GM10266 (cell line): ENCODE results near the gene STK38L.
"Not testable (repeated sequence)": the region's sequence is repeated elsewhere in the genome, so short reads cannot be mapped to it uniquely, and the experiment has no call there.

Source experiments
- DNase-seq: peaks from one replicate; pipeline ENCODE4 v3.0.0; 2012; ENCODE audit errors: extremely low spot score
- TF ChIP-seq, protein P1 (sequence below): IDR thresholded peaks from 2 replicates; pipeline ENCODE4 v1.5.1; 2012; ENCODE audit warnings: mild to moderate bottlenecking, low read depth; ENCODE audit not compliant: control insufficient read depth, insufficient read depth; ENCODE audit errors: missing control alignments

Gene STK38L

DNA sequence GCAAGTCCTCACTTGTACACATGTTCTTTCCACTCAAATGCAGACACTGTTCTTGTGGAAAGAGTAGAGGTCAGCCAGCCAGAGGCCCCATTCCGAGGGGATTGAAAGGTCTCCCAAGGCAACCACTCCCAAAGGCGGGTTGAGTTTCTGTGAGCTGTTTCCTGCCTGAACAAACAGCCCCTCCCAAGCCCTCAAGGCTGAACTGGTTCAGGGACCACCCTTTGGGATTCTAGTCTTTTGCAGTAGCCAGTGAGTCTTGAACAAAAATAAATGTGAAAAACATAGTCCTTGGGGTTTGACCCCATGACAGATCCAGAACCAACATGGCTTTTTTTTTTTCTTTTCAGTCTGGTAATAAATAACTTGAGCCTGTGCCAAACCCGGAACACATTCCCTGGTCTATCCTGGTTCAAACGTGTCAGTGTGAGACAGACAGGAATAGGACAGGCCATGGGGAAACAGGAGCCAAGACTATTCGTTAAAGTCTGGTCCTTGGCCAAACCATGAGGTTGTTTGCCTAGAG lies 17.6 kb upstream of the STK38L start:
- DNase-seq: no peak
- TF ChIP-seq, protein P1, sequence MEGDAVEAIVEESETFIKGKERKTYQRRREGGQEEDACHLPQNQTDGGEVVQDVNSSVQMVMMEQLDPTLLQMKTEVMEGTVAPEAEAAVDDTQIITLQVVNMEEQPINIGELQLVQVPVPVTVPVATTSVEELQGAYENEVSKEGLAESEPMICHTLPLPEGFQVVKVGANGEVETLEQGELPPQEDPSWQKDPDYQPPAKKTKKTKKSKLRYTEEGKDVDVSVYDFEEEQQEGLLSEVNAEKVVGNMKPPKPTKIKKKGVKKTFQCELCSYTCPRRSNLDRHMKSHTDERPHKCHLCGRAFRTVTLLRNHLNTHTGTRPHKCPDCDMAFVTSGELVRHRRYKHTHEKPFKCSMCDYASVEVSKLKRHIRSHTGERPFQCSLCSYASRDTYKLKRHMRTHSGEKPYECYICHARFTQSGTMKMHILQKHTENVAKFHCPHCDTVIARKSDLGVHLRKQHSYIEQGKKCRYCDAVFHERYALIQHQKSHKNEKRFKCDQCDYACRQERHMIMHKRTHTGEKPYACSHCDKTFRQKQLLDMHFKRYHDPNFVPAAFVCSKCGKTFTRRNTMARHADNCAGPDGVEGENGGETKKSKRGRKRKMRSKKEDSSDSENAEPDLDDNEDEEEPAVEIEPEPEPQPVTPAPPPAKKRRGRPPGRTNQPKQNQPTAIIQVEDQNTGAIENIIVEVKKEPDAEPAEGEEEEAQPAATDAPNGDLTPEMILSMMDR: no peak

DNA sequence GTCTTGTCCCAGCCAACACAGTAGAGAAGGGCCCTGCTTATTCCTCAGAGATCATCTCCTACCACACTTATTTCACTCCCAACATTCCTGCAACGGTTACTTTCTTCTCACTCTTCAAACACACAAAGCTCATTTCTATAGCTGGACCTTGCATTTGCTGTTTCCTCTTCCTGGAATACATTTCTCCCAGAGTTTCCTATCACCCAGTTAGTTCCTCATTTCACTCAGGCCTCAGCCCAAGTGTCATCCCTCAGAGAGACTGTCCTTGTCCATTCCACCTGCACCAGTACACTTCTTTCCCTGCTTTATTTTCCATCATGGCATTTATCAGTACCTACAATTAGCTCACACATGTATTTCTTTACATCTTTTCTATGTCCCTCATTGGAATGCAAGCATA lies 14.7 kb upstream of the STK38L start:
- TF ChIP-seq, protein P1: no peak
- DNase-seq: no peak

DNA sequence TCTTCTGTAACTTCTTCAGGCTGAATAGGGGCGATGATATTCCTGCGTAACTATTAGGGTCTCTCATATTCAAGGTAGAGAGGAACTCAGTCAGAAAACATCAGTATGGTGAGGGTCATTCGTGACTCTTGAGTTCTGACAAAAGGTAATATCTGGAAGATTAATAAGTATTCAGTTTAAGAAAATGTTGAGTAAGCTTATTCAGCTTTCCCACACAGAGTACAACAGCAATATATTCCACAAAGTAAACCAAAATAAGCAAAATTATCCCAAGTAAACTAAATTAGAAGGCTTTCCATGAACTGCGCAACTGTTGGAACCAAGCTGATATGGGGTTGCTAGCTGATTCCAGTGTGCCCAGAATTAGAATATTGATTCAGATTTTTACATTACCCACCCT lies 12.7 kb upstream of the STK38L start:
- DNase-seq: not testable (repeated sequence)

DNA sequence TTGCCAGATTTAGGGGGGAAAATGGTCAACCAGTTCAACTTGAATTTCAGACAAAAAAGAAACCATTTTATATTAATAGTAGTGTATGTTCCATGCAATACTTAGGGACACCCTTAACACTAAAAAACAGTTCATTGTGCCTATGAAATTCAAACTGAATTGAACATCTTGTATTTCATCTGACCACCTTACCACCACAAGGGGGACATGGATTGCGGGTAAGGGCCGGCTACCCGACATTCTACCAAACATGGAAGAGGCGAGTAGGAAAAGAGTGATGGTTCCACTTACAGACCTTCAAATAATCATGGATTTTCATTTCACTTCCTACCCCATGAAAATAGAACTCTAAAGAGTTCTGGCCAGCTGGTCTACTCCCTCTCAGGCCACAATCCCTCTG lies 10.3 kb upstream of the STK38L start:
- TF ChIP-seq, protein P1: no peak
- no peak for DNase-seq

DNA sequence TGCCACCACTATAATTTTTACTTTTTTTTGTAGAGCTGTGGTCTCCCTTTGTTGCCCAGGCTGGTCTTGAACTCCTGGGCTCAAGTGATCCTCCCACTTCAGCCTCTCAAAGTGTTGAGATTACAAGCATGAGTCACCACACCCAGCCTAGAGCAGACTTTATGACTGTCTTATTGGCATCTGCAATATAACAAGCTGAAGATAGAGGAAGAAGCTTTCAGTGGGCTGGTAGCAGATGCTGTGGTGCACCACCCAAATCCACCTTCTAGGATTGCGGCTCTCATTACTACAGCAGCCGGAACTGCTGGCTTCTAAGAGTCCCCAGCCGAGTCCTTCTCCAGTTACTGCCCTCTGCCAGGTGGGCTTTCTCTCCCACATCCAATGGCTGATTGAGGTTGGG lies 7.6 kb upstream of the STK38L start:
- TF ChIP-seq, protein P1: no peak
- no peak for DNase-seq

DNA sequence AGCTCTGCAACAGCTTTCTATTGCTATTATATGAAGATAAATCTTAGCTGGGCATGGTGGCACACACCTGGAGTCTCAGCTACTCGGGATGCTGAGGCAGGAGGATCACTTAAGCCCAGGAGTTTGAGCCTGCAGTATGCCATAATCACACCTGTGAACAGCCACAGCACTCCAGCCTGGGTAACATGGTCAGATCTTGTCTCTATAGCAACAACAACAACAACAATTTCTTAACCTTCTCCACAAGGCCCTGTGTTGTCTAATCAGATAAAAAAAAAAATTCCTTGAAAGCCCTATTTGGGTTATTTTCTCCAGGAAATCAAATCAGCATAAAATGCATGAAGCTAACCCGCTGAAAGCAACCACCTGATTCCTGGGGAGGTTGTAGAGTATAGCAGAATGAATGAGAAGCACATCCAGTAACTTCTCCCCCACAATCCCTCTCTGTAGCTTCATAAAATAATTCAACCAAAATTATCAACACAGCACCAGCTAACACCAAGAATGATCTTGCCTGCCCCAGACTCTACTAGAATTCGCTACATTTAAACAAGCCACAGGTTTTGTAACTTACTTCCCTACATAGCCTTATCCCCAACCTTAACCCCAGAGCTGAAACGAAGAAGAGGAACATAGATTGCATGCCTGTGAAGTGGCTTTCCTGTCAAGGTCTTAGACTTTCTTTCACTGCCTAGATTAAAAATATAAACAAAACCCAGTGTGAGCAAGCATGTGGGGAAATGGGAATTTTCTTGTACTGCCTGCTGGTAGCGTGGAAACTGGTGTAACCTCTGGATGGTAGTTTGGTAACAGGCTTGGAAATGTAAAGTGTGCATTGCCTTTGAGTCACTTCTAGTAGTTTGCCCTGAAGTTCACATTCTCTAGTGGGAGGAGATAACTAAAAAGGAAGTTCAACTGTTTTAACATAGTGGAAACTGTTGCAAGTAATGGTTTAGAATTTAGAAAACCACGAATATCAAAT lies 6.0 kb upstream of the STK38L start:
- TF ChIP-seq, protein P1: no peak

DNA sequence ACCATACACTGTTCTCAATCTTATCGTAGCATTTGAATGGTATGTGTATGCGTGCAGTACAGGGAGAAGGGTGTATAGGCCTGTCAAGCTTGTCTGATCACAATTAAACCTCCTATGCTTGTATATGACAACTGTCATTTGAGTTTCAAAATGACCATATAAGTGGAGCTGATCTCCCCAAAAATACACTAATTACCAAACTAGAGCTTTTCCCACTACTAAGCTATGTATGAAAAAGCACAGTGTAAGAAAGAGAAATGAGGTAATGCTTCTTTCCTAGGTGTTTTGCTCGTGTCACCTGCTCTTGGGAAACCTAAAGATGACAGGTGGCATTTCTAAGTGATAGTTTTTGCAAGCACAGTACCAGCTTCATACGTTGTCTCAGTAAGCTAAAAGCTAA lies 1.1 kb upstream of the STK38L start:
- DNase-seq: peak; percentile 44
- TF ChIP-seq, protein P1: no peak

More for the DNA sequence above, 6.0 kb upstream of the STK38L start:
- DNase-seq: no peak
